CD4-positive, alpha-beta T cell treated with Interleukin-15 for 4 hours (primary cell): ENCODE data around the gene SPATA9.

Source experiments
- DNase-seq: peaks from one replicate; pipeline ENCODE4 v3.0.0-alpha.2; 2020; ENCODE audit warnings: low spot score

The SPATA9 gene

GRCh38 chr5:95619514-95620029 lies 63.2 kb downstream of the SPATA9 start:
- no peak for DNase-seq

- no peak for DNase-seq
Observed at GRCh38 chr5:95619096-95619495, 63.7 kb downstream of the SPATA9 start.

DNA sequence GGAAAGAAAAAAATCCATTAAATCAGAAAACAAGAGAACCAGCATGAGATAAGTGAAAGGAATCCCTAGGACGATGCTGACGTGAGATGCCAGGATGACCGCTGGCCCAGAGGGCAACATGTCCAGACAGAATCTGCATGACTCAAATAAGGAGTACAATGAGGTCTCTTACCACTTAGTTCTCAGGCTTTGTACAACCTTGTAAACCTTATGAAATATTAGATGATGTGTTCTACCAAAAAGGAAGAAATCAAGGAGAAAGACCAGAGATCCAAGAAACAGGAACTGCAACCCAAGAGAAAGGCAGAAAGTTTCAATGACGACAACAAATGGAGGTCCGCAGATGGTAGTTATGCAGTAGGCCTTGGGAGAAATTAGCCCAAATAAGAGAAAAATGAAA lies 65.7 kb downstream of the SPATA9 start:
- DNase-seq: no peak

DNA sequence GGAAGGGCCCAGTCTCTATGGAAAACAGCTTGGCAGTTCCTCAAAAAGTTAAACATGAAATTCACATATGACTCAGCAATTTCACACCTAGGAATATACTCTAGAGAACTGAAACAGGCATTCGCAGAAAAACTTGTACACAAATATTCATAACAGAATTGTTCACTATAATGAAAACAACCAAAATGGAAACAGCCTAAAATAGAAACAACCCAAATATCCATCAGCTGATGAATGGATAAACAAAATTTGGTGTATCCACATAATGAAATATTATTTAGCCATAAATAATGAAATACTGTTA lies 67.7 kb downstream of the SPATA9 start:
- DNase-seq: no peak

GRCh38 chr5:95613514-95613913 lies 69.3 kb downstream of the SPATA9 start:
- DNase-seq: no peak

- DNase-seq: no peak
Observed at GRCh38 chr5:95611396-95611795, 71.4 kb downstream of the SPATA9 start.

DNA sequence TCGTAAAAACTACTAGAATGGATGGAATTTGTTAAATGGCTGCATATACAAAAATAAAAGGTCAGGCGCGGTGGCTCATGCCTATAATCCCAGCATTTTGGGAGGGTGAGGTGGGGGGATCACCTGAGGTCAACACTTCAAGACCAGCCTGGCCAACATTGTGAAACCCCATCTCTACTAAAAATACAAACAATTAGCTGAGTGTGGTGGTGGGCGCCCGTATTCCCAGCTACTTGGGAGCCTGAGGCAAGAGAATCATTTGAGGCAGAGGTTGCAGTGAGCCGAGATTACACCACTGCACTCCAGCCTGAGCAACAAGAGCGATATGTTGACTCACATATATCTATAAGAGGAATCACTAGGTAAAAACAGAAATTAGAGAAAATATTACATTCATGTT lies 72.2 kb downstream of the SPATA9 start:
- DNase-seq: no peak

DNA sequence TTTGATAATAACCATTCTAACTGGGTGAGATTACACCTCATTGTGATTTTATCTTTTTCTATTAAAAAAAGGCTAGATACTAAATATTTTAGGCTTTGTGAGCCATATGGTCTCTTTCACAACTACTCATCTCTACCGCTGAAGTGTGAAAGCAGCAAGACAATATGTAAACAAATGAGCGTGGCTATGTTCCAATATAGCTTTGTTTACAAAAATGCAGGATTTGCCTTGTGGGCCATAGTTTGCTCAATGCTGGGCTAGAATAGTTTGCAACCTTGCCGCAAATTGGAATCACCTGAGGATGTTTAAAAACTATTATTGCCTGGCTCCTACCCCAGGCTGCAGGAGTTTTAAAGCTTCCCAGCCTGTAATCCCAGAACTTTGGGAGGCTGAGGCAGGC lies 73.1 kb downstream of the SPATA9 start:
- no peak for DNase-seq
